ENCODE data around the gene ARHGAP27. TPM values are rescaled to one million over a fixed set of nuclear protein-coding genes. Genes with fewer than 3 reads are reported as not detected.
"Not testable (repeated sequence)": the region's sequence is repeated elsewhere in the genome, so short reads cannot be mapped to it uniquely, and the experiment has no call there.

Gene ARHGAP27
- total and polyA plus RNA-seq, 9 of the 15 experiments (the other 6 are each of a cell fraction or from before 2014, with no cell fraction given): 0.04 to 4.6 (median 2.1) TPM

DNA sequence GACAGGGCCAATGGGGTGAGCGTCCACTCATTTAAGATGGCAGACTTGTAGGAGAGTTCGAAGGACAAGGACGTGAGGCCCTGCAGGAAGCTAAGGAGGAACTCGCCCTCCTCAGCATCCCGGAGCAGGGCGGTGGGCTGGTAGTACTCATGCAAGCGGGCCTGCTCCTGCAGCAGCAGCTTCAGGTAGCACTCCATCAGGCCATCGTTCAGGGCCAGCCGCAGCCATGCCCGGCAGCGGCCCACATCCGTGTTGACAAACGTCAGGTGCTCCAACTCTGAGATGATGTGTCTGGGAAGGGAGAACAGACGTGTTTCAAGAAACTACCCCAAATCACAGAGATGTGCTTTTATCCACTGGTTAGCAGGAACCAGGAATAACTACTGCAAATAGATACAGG, 42.8 kb upstream of the ARHGAP27 start:
- ATAC-seq; H3K9me3 ChIP-seq (replicated peaks; ENCODE audit: control insufficient read depth, insufficient read depth, low read depth, low read length); H3K9me1 ChIP-seq (ENCODE audit: control insufficient read depth, insufficient read depth, low read length); H2AFZ ChIP-seq (ENCODE audit: low read depth, low read length); H3K36me3 ChIP-seq (ENCODE audit: control insufficient read depth, insufficient read depth, low read length); H3K79me2 ChIP-seq (ENCODE audit: control insufficient read depth, insufficient read depth, low read length); H3K9ac ChIP-seq (ENCODE audit: insufficient read depth in 1 of 2, low read depth in 2 of 2, low read length in 2 of 2); H3K4me3 ChIP-seq; H3K27ac ChIP-seq (ENCODE audit: extremely low read depth, low read depth, low read length); H3K4me1 ChIP-seq (replicated peaks in 1 of 2; ENCODE audit: control insufficient read depth in 2 of 2, insufficient read depth in 2 of 2, low read length in 2 of 2); BruUV-seq (replicated peaks); H4K20me1 ChIP-seq (replicated peaks; ENCODE audit: control insufficient read depth, insufficient read depth, low read length); H3K27me3 ChIP-seq (ENCODE audit: control insufficient read depth in 2 of 2, insufficient read depth in 2 of 2, low read length in 2 of 2); FAIRE-seq; in situ Hi-C loops (cut with MboI); POLR2A ChIA-PET; H3K4me2 ChIP-seq (ENCODE audit: insufficient read depth, low read length); CTCF ChIA-PET (ENCODE audit: low intra/inter-chr PET ratio); intact Hi-C loops (cut with micrococcal nuclease); DNase-seq (ENCODE audit: extremely low read depth in 1 of 4, low spot score in 3 of 4): not testable (repeated sequence)
- 88% methylated on average over 10 of the region's 14 CpGs for WGBS (ENCODE audit: insufficient coverage, low coverage, missing lambda C conversion rate)

DNA sequence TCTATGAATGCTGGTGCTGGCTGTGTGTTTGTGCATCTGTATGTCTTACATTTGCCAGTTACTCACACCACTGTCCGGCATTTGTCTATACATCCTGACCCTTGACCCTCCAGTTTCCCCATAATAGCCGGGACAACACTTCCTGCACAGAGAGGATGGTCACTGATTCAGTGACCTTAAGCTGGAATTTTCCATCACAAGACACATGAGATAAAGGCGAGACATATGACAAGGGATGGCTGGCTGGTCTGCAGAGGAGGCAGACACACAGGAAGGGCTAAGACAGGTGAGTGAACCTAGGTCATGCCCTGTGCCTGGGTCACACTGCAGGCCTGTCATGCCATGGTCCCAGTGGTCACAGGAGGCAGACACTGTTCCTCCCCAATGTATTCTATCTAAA, 39.6 kb upstream of the ARHGAP27 start:
- POLR2A ChIA-PET; FAIRE-seq; BruUV-seq (replicated peaks); ATAC-seq; intact Hi-C loops (cut with micrococcal nuclease); CTCF ChIA-PET (ENCODE audit: low intra/inter-chr PET ratio); H3K27ac ChIP-seq (ENCODE audit: extremely low read depth, low read depth, low read length); H3K9ac ChIP-seq (ENCODE audit: insufficient read depth in 1 of 2, low read depth in 2 of 2, low read length in 2 of 2); H3K4me1 ChIP-seq (replicated peaks in 1 of 2; ENCODE audit: control insufficient read depth in 2 of 2, insufficient read depth in 2 of 2, low read length in 2 of 2); H3K4me2 ChIP-seq (ENCODE audit: insufficient read depth, low read length); H3K9me1 ChIP-seq (ENCODE audit: control insufficient read depth, insufficient read depth, low read length); H3K79me2 ChIP-seq (ENCODE audit: control insufficient read depth, insufficient read depth, low read length); in situ Hi-C loops (cut with MboI); H2AFZ ChIP-seq (ENCODE audit: low read depth, low read length); H3K4me3 ChIP-seq; H3K36me3 ChIP-seq (ENCODE audit: control insufficient read depth, insufficient read depth, low read length); H3K27me3 ChIP-seq (ENCODE audit: control insufficient read depth in 2 of 2, insufficient read depth in 2 of 2, low read length in 2 of 2); H4K20me1 ChIP-seq (replicated peaks; ENCODE audit: control insufficient read depth, insufficient read depth, low read length); H3K9me3 ChIP-seq (replicated peaks; ENCODE audit: control insufficient read depth, insufficient read depth, low read depth, low read length): not testable (repeated sequence)
- peak in 1 of 4 experiments; percentile 1 for DNase-seq (ENCODE audit: extremely low read depth in 1 of 4, low spot score in 3 of 4)
- 85% methylated on average over 3 of the region's 3 CpGs for WGBS (ENCODE audit: insufficient coverage, low coverage, missing lambda C conversion rate)

DNA sequence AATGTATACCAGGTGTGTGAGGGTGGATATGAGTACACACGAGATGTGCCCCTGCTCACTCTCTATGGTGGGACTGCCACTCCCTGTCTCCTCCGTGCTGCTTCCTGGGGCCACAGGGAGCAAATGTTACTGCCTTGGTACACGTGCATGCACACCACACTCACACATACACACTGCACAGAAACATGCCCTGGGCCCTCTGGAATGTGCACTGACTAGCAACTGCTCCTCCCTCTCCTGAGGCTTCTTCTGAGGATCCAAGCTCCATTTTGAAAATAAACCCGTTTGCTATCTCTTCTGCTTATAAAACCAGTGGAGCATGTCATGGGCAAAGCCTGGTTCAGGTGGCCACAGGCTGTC, 36.5 kb upstream of the ARHGAP27 start:
- intact Hi-C loops (cut with micrococcal nuclease); H3K4me1 ChIP-seq (replicated peaks in 1 of 2; ENCODE audit: control insufficient read depth in 2 of 2, insufficient read depth in 2 of 2, low read length in 2 of 2): not testable (repeated sequence)

DNA sequence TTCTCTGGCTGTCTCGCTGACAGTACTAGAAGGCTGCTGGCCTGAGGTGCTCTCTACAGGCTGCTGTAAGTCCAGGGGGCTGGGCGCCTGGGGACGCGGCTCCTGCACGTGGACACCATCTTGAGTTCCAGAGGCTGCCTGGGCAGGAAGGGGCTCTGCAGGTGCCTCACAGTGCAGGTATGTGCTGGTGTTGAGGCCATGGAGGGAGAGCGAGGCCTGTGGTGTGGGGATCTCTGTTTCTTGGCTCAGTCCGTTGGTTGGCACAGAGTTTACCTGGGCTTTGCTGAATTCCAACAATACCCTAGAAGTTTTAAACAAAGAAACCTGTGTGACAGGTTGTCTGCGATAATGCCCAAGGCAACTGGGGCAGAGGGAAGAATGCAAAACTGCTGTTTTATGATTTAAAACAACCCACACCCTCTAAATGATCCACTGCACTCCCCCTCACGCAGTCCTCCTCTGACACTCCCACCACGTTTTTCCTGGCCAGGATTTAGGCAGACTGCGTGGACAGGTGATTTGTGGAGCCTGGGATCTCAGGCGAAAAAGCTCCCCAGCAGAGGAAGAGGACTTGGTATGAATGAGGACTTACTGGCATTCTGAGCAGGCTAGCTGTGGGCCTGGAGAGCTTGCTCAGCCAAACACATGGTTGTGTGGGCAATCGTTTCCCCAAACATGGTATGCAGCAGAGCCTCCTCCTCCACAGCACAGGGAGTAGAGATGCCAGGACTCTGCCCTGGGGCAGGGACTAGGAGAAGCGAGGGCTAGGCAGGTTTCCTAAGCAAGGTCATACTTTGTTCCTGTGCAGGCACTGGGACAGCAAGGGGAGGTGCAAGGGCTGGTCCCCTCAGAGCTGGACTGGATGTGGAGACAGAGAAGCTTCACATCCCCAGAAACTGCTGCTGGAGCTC, 35.9 kb upstream of the ARHGAP27 start:
- FAIRE-seq; CTCF ChIA-PET (ENCODE audit: low intra/inter-chr PET ratio); H3K36me3 ChIP-seq (ENCODE audit: control insufficient read depth, insufficient read depth, low read length); H3K9me3 ChIP-seq (replicated peaks; ENCODE audit: control insufficient read depth, insufficient read depth, low read depth, low read length); H3K9me1 ChIP-seq (ENCODE audit: control insufficient read depth, insufficient read depth, low read length); POLR2A ChIA-PET; ATAC-seq; in situ Hi-C loops (cut with MboI); H2AFZ ChIP-seq (ENCODE audit: low read depth, low read length); H3K4me2 ChIP-seq (ENCODE audit: insufficient read depth, low read length); H3K79me2 ChIP-seq (ENCODE audit: control insufficient read depth, insufficient read depth, low read length); H3K9ac ChIP-seq (ENCODE audit: insufficient read depth in 1 of 2, low read depth in 2 of 2, low read length in 2 of 2); intact Hi-C loops (cut with micrococcal nuclease); H4K20me1 ChIP-seq (replicated peaks; ENCODE audit: control insufficient read depth, insufficient read depth, low read length); H3K4me3 ChIP-seq; H3K4me1 ChIP-seq (replicated peaks in 1 of 2; ENCODE audit: control insufficient read depth in 2 of 2, insufficient read depth in 2 of 2, low read length in 2 of 2); H3K27ac ChIP-seq (ENCODE audit: extremely low read depth, low read depth, low read length); DNase-seq (ENCODE audit: extremely low read depth in 1 of 4, low spot score in 3 of 4); BruUV-seq (replicated peaks); H3K27me3 ChIP-seq (ENCODE audit: control insufficient read depth in 2 of 2, insufficient read depth in 2 of 2, low read length in 2 of 2): not testable (repeated sequence)
- 72% methylated on average over 8 of the region's 14 CpGs for whole genome bisulfite sequencing (ENCODE audit: insufficient coverage, low coverage, missing lambda C conversion rate)

More for the DNA sequence above, 36.5 kb upstream of the ARHGAP27 start:
- POLR2A ChIA-PET; H3K27me3 ChIP-seq (ENCODE audit: control insufficient read depth in 2 of 2, insufficient read depth in 2 of 2, low read length in 2 of 2); FAIRE-seq; H3K4me2 ChIP-seq (ENCODE audit: insufficient read depth, low read length); H2AFZ ChIP-seq (ENCODE audit: low read depth, low read length); CTCF ChIA-PET (ENCODE audit: low intra/inter-chr PET ratio); ATAC-seq; H4K20me1 ChIP-seq (replicated peaks; ENCODE audit: control insufficient read depth, insufficient read depth, low read length); H3K9me1 ChIP-seq (ENCODE audit: control insufficient read depth, insufficient read depth, low read length); H3K36me3 ChIP-seq (ENCODE audit: control insufficient read depth, insufficient read depth, low read length); BruUV-seq (replicated peaks); in situ Hi-C loops (cut with MboI); H3K4me3 ChIP-seq; H3K27ac ChIP-seq (ENCODE audit: extremely low read depth, low read depth, low read length); H3K9ac ChIP-seq (ENCODE audit: insufficient read depth in 1 of 2, low read depth in 2 of 2, low read length in 2 of 2); DNase-seq (ENCODE audit: extremely low read depth in 1 of 4, low spot score in 3 of 4); H3K79me2 ChIP-seq (ENCODE audit: control insufficient read depth, insufficient read depth, low read length); H3K9me3 ChIP-seq (replicated peaks; ENCODE audit: control insufficient read depth, insufficient read depth, low read depth, low read length): not testable (repeated sequence)
- 25% methylated on average over 4 of the region's 4 CpGs for WGBS (ENCODE audit: insufficient coverage, low coverage, missing lambda C conversion rate)
